ENCODE data around the gene TMEM200C.

DNA sequence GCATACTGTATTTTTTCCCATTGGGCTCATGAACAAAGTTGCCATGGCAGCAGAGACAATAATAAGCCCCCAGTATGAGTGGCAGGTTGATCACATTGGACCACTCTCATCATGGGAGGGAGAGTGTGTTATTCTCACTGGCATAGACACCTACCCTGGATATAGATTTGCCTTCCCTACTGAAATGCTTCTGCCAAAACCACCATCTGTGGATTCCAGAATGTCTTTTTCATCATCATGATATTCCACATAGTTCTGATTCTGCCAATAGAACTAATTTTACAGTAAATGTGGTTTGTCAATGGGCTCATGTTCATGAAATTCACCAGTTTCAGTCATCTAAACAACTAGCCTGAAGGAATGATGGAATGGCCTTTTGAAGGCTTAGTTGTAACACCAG is 18.4 kb downstream of the TMEM200C start:
- no peak for TF ChIP-seq POLR2A (IDR thresholded peaks at IDR 0.05; ENCODE audit: low read length)
- no peak for TF ChIP-seq GATA1 (IDR thresholded peaks at IDR 0.05; ENCODE audit: low read depth, low read length)
